Measurements from ENCODE around the gene TNNT2.
A peak's percentile ranks its signal among the peaks of the same experiment; 100 is the strongest.

TNNT2 gene

DNA sequence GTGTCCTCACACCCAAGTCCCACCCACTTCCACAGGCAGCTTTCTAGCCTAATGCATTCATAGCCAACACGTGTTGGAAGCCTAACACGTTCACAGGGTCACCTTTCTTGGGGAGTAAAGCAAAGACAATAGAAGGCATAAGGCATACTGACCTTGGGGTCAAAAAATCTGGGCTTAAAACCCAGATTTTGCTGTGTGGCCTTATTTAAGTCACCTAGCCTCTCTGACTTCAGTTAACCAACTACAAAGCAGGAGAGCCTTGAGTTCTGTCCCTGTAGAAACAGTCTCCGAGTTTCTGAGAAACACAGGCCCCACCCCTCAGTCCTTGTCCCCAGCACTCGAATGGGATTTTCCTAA lies 1.4 kb downstream of the TNNT2 start:
- DNase-seq, result no peak

DNA sequence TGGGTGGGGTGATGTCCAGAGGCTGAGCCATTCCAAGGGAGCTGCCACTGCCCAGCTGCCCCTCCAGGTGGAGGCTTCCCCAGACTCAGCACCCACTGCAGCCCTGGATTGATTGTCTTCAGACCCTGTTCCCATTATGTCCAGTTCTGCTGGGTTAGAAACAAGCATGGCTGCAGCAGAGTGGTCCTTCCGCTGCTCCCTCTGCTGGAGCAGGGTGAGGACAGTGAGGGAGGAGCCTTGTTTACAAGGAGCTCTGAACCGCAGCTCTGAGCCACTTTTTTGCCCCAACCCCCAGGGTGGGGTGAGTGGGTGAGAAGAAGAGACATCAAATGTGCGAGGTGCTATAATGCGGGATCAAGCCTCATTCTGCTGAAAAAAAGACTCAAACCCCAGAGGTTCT lies 2.3 kb downstream of the TNNT2 start:
- DNase-seq, result no peak

DNA sequence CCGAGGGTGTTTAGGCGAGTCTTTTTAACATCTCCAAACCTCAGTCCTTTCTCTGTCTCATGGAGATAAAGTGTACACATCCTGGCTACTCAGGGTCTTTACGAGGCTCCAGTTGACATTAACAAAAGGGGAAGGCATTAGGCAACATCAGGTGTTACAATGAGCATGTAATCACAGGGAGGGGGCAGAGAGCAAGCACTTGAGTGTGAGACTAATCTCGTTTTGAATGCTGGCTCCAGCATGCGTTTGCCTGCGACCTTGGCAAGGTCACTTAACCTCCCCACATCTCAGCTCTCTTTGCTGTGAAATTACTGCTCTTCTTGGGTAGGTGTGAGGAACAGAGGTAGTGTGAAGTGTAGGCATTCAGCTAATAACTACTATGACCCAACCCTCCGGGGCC lies 3.1 kb downstream of the TNNT2 start:
- no peak for DNase-seq

DNA sequence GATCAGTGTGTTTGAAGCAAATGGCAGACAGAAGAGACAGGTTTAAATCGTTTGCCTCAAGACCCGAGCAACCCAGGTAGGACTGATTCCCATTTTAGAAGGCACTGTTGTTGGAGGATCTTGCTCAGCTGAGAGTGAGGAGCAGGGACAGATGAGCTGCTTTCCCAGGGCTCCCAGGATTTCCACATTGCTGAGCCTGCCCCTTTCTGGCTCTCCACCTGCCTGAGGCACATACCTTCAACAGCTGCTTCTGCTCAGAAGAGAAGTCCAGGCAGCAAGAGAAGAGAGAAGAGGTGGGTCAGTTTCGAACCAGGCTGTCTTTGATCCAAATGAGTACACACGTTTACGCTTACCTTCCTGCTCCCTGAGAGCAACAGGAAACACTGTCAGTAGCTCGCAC lies 5.7 kb downstream of the TNNT2 start:
- no peak for DNase-seq

DNA sequence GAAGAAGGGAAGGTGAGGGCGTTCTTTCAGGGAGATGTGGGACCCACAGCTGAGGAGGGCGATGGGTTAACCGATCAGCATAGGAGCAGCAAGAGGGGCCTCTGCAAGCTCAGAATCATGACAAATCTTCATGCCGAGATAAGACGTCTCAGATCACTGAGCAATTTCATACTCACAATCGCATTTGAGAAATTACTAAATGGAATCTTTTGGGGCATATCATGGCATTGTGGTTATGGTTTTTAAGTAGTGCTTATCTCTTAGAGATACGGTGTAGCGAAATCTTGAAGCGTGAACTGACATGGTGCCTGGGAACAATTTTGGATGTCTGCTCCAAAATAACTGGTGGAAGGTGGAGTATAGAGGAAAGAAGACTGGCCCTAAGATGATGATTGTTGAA lies 6.2 kb downstream of the TNNT2 start:
- no peak for DNase-seq

DNA sequence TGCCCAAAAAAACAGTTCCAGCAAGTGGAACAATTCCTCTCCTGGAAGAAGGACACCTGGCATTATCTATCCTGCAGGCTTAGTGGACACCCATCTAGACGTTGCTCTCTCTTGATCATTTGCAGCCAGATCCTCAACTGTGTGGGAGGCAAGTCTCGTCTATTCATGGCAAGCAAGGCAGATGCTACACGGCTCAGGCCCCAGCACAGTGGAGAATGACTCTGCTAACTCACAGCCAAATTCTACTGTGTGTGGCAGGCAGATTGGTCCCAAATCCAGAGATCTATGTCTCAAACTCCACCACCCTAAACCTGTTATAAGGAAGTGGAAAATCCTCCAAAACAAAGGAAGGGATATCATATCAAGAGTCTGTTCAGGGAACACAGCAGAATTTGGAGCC lies 7.0 kb downstream of the TNNT2 start:
- no peak for DNase-seq

DNA sequence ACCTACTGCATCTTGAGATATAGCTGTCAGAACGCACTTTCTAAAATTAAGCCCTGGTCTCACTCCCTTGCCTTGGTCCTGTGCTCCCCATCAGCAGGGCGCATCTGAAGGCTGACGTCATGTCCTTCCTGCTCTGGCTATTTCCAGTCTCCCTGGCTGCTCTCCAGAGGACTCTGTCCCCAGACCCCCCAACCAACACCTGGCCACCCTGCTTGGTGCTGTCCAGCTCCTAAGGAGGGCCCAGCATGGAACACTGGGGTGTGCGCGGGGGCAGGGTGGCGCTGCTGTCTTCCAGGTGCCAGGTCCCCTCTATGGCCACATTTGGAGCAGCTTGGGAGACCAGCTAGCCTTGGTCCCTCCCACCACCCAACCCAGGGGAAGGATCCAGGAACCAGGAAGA lies 8.3 kb downstream of the TNNT2 start:
- DNase-seq, result no peak

DNA sequence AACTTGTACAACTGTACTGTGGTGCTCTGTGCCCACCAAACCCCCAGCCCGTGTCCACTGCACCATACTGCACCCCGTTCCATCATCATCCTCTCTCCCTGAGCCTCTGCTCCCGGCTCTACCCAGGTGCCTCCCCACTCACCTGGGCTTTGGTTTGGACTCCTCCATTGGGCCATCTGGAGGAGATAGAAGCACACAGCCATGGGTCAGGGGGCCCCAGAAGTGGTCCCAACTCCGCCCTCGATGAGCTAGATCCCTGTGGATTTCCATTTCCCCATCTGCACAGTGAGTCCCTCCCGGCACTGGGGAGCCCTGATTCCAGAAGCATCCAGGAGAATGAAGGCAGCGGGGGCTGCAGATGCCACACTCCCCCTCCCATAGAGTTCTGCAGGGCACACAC lies 10.8 kb downstream of the TNNT2 start:
- DNase-seq, result no peak

DNA sequence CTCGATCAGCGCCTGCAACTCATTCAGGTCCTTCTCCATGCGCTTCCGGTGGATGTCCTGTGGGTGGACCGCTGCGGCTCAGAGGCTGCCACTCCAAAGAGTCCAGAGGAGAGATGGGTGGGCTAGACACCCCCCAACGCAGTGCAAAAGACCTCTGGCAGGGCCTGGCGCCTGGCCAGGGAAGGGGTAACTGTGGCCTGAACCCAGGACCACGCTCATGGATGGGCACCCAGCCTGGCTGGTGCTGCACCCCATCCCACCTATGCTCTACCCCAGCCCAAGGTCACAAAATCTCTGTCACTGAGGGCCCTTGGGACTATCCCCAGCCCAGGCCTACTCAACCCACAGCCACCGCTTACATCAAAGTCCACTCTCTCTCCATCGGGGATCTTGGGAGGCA lies 12.2 kb downstream of the TNNT2 start:
- DNase-seq, result no peak

DNA sequence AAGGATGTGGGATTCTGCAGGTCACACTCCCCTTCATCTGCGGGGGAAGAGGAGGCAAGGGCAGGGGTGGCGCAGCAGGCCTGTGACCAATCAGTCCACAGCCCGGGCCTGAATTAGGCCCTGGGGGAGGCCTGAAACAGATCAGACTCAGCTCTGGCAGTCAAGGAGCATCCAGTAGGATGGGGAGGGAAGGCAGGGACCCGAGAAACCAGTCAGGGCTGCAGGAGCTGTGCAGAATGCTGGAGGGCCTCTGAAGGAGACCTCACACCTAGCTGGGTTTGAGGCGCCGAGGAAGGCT lies 12.7 kb downstream of the TNNT2 start:
- DNase-seq, result no peak

DNA sequence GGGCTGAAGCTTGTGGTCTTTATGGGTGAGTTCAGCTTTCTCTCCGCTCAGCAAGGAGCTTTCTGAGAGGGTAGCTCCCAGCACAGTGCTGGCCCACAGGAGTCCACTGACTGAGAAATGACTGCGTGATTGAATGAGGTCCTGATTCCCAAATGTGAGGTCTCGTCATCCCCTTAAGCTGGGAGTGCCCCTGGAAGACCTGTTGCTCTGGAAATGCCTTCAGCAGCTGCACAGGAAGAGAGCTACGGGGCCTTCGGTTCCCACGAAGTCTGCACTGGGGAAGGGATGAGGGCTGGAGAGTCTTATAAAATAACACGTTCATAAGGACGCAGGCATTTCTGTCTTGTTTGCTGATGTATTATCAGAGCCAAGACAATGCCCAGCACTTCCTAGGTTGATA lies 14.0 kb downstream of the TNNT2 start:
- DNase-seq, result no peak

DNA sequence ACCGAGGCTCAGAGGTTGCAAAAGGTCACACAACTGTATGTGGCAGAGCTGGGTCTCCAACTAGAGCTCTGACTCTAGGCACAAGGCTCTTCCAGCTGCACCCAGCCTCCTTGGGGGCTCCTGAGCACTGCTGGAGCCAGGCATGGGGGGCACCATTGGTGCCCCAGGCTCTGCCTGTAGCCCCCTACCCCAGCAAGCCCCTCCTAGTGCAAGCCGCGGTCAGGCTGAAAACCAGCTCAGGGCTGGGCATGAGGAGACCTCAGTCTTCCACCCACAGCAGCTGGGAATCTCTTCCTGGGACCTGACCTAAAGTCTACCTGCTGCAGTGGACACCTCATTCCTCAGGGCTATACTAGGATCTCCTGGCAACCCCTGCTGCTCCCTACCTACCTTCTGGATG lies 14.6 kb downstream of the TNNT2 start:
- no peak for DNase-seq

DNA sequence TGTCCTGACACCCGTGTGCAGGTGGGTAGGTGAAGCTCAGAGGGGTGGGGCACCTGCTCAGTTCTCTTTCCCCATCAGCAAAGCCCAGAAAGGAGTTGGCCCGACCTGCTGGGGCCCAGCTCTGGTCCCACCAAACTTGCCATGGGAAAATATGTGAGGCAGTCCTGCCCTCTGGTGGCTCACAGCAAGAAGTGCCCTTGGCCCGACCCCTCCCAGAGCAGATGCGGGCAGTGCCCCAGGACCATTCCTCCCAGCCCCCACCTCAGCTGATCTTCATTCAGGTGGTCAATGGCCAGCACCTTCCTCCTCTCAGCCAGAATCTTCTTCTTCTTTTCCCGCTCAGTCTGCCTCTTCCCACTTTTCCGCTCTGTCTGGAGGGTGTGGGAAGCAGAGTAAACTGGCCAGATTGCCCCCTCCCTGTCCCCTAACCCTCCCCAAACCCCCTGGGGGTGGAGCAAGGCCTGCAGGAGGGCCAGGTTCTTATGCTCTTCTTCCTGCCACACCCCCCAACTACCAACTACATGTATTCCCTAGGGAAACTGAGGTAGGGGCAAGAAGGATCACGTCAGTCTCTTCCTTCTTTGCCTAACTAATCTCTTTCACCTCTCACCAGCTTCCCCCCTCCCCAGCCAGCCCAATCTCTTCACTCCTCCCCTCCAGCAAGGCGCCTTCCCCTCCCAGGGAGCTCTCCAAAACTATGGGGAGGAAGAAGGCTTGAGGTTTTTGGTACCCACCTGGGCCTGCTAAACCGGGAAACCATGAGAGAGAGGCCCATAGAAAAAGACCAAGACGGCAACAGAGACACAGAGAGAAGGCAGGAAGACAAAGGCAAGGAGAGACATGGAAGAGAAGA lies 15.6 kb downstream of the TNNT2 start:
- peak; percentile 41 for DNase-seq

DNA sequence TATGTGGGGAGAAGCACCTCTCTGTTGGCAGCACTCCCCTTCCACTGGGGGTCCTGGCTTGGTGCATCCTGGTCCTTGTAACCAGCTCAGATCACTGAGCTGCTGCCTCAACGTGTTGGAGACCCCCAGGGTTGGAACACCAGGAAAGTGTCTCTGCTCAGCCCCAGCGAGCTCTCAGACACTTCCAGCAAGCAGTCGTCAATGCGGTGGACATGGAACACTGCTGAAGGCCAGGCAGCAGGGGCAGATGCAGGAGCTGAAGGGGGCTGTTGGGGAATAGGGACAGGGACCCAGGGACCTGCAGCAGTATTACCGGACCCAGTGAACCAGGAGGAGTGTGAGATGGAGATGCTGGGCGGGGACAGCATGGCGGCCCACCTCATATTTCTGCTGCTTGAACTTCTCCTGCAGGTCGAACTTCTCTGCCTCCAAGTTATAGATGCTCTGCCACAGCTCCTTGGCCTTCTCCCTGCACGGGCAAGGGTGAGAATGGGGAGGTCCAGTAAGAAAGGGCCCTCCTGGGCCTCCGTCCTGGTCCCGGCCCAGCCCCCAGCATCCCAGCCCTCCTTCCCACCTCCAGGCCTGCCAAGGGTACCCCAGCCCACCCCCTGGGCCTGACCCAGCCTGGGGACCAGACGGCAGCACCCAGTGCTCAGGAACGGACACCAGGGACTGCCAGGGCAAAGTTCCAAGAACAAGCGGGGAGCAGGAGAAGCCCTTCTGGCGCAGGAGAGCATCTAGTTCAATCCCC lies 16.4 kb downstream of the TNNT2 start:
- no peak for DNase-seq

DNA sequence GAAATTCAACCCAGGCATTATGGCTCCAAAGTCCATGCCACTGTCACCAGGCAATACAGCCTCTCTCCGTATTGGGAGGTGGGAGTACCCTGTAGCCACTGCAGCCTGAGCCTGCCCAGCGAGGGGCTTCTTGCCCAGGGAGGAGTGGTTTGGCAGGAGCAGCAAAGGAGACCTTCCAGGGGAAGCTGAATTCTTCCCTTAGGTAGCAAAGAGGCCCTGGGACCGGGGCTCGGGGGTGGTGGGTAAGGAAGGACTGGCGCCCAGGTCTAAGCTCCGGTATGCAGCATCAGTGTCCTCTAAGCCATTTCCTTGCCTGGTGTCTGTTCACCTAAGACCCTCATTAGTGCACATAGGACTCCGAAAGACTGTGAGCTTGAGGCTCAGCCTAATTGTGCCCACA lies 17.0 kb downstream of the TNNT2 start:
- DNase-seq, result no peak

DNA sequence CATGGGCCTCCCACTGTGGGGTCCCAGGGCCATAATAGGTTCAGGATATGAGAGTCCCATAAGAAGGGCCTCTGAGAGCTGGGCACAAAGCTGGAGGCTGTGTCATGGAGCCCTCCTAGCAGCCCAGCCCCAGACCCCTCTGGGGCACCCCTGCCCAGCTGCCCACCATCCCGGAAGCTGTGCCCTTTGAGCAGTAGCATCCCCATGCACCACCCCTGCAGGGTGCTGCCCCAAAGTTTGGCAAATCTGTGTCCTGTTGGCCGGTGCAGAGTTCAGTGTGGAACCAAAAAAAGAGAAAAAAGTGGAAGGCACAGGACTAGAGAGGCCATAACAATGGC lies 17.6 kb downstream of the TNNT2 start:
- no peak for DNase-seq

DNA sequence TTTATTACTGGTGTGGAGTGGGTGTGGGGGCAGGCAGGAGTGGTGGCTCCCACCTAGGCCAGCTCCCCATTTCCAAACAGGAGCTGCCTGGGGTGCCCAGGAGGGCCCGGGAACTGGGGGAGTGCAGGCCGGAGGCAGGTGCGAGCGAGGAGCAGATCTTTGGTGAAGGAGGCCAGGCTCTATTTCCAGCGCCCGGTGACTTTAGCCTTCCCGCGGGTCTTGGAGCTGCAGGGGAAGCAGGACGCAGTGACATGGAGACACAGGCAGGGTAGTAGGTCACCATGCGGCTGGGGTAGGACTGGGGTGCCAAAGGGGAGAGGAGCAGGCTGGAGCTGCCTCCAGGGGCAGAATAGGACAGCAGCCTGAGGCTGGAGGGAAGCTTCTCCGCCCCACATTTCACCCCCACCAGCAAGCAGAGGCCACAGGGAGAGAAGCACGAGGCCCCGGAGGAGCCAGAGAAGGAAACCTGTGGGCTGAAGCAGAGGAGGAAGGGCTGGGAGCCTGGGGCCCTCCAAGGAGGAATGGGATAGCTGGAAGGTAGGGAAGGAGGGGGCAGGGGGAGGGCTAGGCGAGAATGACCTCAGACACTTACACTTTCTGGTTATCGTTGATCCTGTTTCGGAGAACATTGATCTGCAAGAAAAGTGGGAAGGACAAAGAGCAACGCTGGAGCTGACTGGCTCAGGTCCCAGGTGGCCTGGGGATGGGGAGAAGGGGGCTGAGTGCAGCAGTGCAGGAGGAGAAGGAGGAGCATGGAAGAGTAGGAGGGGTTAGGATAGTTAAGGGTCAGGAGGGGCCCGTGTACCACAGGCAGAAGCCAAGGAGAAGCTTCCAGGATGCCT lies 18.2 kb downstream of the TNNT2 start:
- DNase-seq, result no peak

DNA sequence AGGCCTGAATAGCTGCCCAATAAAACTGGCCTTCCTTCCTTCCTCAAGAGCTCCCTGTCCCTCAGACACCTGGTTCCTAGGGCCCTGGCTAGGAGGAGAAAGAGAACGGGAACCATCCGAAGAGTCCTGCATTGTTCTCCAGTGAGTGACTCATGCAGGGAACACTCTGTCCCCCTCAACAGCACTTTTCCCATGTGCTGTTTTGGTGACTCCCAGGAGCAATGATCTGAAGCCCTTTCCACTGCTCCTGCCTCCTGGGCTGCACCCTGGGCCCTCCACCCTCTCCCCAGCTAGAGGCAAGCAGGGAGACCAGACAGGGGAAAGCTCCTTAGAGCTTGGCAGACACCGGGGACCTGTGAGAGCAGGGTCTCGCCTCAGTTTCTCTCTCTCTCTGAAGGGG lies 18.9 kb downstream of the TNNT2 start:
- no peak for DNase-seq

DNA sequence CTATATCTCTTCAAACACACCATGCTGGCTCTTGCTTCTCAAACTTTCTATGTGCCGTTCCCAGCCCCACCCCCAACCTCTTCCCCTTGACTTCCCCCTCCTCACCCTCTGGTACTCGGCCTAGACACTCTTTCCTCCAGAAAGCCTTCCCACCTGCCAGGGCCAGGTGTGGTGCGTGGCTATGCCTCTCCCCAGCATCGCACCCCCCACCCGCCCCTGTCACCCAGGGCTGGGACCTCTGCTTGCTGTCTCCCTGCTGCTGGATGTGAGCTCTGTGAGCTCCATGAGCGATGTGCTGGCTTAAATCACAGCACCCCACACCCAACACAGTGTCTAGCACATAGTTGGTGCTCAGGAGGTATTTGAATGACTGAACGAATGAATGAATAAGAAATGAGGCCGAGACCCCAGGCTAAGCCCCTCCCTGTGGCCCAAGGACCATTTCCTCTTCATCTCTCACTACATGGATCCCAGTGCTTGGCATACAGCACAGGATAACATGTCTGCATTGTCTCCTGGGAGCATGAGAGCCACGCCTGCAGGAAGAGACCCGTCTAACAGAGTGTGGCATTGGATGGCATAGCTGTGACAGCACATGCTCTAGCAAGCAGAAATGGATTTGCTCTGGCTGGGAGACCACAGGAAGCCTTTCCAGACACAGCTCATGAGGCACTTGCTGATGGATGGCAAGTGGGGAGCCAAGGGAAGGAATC lies 19.7 kb downstream of the TNNT2 start:
- DNase-seq, result no peak

DNA sequence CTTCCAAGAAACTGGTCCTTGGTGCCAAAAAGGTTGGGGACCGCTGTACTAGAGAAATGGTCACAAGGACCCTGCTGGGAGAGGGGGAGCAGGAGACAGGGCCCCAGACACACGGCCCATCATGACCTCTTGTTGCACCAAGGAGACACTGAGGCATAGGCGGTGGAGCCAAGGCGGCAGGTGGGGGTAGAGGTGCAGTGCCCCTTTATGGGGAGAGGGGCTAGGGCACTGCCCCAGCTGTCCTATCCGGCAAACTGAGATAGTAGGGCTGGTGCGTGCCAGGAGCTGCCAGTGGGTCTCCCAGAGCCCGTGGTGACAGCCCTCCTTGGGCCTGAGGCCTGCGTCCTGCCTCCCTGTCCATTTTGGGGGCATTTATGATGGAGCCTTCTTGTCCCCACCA lies 20.3 kb downstream of the TNNT2 start:
- DNase-seq, result no peak

DNA sequence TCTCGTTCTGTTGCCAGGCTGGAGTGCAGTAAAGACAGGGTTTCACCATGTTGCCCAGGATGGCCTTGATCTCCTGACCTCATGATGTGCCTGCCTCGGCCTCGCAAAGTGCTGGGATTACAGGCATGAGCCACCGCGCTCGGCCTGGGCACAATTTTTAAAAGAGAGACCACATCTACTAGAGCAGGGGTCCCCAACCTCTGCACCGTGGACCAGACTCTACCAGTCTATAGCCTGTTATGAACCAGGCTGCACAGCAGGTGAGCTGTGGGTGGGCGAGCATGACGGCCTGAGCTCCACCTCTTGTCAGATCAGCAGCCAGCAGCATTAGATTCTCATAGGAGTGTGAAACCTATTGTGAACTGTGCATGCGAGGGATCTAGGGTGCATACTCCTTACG lies 20.8 kb downstream of the TNNT2 start:
- DNase-seq, result no peak

DNA sequence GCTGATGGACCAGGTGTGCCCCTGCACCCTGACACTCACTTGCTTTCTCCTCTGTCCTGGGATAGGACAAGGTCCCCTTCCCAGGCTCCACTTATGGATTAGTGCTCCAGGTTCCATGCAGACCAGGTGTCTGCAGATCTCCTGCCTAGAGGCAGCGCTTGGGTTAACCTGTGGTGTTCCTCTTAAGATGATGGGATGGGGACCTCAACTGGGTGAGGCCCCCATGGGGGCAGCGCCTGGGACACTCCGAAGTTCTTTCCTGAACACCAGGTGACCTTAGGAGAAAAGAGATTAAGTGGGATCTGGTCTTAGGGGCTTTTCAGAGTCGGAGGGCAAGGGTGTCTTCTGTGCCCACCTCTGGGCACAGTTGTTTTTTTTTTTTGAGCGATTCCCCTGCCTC lies 21.2 kb downstream of the TNNT2 start:
- DNase-seq, result no peak

DNA sequence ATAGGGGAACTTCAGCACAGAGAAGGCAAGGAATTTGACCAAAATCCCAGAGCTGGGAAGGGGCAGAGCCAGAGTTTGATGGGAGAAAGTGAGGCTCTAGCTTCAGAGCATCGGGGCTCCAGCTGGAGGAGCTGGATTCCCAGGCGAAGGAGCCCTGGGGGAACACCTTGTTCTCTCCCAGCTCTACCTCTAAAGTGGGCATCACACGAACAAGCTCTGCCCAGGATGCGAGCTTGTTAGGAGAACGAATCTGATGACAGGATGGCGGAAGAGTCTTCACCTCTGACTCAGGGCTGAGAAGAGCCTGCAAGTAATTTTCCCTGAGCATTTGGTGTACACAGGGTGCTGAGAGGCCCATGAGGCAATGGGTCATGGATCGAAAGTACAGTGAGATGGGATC lies 22.0 kb downstream of the TNNT2 start:
- DNase-seq, result no peak

DNA sequence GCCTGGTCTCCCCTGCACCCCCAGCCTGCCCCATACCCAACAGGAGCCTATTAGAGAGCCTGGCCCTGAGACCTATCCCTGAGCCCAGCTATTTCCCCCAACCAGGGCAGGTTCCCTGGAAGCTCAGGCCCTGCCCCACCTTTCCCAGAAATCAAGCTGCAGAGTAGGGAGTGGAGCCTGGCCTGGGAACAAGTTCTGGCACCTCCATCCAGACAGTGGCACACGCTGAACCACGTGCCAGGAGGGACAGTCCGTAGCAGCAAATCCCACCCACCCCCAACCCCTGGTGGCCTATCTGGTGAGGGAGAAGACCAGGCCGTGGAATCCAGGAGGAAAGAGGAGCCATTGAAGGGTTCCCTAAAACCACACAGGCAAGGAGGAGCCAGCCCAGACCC lies 22.6 kb downstream of the TNNT2 start:
- no peak for DNase-seq

Data from activated CD4-positive, alpha-beta T cell treated with anti-CD3 and anti-CD28 coated beads, Interleukin-10, Interleukin-2, amounts not matched to agents 100 ng/mL and 50 ng/mL, durations not matched to agents 16 hours and 8 hours (primary cell).